GM18867 (cell line): Measurements from ENCODE around the gene DNAJC12.
"Not testable (repeated sequence)": the region's sequence is repeated elsewhere in the genome, so short reads cannot be mapped to it uniquely, and the experiment has no call there.

ENCODE experiments used
- ATAC-seq: cut with Tn5 transposase; IDR thresholded peaks from one replicate; pipeline ENCODE4 v1.9.1; 2021; ENCODE audit warnings: mild to moderate bottlenecking, moderate library complexity; ENCODE audit not compliant: unreplicated experiment

The DNAJC12 gene

DNA sequence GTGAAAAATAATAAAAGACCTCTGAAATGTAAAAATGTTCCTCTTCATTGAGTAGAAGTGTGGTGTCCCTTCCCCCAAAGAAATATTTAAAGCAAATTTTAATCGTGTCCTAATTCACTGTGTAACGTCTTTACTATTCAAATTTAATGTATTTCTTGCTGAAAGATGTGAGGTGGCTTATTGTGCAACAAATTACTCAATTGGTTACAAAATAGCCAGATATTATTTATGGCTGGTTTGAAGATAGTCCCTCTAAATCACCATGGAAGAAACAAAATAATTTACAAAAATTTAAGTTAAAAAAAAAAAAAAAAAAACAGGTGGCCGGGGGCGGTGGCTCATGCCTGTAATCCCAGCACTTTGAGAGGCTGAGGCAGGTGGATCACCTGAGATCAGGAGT, 43.7 kb downstream of the DNAJC12 start:
- ATAC-seq: no peak

GRCh38 chr10:67793313-67793712, 44.7 kb downstream of the DNAJC12 start:
- no peak for ATAC-seq

DNA sequence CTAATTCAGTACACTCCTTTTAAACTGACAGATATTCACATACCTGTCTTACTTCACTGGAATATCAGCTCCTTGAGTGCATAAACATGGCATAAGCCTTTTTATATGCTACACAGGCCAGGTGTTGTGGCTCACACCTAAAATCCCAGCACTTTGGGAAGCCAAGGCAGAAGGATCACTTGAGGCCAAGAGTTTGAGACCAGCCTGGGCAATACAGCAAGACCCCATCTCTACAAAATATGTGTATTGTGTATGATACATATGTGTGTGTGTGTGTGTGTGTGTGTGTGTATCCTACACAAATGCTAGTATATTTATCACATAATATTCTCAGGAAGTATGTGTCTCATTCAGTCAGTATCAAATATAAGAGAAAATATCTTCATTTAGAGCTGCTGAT, 45.3 kb downstream of the DNAJC12 start:
- no peak for ATAC-seq

- peak; percentile 44 for ATAC-seq
Measured at GRCh38 chr10:67790534-67791408, 47.2 kb downstream of the DNAJC12 start.

DNA sequence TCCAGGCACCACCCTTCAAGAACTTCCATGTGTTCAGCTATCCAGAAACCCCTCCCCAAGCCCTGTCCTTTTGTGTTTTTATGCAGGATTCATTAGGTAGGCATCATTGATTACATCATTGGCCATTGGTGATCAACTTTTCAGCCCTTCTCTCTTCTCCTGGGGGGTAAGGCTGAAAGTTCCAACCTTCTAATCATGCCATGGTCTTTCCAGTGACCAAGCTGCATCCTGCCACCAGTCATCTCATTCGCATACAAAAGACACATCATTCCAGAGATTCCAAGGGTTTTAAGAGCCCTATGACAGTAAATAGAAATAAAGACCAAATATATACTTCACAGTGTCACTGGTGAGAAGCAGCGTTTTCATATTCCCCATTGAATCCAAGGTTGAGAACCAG, 48.2 kb downstream of the DNAJC12 start:
- ATAC-seq: no peak

DNA sequence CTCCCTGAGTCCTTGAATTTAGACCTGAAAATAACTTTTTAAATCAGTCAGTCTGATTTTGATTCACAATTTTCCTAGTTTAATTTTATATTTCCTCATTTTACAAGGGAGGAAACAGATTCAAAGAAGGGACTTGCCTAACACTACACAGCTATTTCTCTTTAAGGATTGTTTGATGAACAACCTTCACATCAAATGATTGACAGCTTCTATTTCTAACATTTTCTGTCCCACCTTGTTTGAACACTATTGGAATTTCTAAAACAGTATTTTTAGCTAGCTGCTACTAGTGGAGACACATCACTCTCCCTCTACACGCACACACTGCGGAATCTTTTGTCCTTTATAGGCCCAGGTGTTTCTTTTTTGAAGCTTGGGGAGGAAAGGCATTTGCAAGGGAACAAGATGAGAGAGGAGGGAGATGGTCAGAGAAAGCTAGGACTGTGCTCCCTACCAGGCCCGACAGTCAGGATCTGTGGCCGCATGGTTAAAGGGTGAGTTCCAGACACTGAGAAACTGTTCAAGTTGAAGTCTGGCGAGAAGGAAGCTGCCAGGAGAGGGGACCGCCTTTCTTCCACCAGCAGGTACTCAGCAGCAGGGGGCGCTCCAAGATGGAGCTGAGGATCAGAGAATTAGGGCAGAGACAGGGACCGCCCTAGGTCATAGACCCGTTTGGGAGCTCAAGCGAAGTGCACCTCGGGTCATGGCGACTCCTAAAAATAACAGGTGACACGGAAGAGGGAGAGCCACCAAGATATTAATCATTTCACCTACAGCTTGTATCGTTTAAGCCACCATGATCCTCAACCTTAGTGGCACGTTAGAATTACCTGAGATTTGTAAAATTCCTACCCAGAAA, 49.7 kb downstream of the DNAJC12 start:
- ATAC-seq: peak; percentile 71

- ATAC-seq: no peak
Measured at GRCh38 chr10:67785098-67785497, 52.9 kb downstream of the DNAJC12 start.

GRCh38 chr10:67784474-67784873, 53.5 kb downstream of the DNAJC12 start:
- ATAC-seq: no peak

DNA sequence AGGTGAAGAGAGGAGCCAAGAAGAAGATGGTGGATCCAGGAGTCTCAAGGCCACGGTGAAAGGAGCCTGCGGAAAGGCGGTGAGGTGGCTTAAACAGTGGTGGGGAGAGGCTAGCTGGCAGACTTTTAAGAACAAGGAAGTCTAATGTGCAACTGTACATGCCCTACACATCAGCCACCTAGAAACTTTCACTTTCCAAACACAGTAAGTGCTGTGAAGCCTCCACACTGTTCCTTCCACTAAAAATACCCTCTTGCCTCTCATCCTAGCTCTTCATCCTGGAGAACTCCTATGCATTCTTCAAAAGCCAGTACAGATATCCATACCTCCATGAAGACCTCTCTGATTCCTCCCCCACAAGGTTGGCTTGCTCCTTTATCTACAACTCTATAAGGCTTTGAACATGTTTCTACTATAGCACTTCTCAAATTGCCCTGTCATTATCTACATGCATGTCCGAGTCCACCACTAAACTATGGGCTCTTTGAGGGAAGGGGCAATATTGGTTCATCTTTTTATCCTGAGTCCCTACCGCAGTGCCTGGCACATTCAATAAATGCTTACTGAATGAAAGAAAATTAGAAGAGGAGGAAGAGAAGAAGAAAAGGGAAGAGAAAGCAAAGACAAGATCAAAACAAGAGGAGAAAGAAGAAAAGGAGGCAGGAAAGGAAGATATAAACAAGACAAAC, 54.2 kb downstream of the DNAJC12 start:
- ATAC-seq: peak; percentile 43

DNA sequence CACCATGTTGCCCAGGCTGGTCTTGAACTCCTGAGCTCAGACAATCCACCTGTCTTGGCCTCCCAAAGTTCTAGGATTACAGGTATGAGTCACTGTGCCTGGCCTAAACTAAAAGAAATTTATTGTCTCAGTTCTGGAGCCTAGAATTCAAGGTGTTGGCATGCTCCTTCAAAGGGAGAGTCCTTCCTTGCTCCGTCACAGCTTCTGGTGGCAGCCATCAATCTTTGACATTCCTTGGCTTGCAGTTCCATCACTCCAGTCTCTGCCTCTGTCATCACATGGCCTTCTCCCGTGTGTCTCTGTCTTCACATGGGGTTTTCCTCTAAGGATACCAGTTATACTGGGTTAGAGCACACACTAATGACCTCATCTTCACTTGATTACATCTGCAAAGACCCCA, 55.5 kb downstream of the DNAJC12 start:
- no peak for ATAC-seq

DNA sequence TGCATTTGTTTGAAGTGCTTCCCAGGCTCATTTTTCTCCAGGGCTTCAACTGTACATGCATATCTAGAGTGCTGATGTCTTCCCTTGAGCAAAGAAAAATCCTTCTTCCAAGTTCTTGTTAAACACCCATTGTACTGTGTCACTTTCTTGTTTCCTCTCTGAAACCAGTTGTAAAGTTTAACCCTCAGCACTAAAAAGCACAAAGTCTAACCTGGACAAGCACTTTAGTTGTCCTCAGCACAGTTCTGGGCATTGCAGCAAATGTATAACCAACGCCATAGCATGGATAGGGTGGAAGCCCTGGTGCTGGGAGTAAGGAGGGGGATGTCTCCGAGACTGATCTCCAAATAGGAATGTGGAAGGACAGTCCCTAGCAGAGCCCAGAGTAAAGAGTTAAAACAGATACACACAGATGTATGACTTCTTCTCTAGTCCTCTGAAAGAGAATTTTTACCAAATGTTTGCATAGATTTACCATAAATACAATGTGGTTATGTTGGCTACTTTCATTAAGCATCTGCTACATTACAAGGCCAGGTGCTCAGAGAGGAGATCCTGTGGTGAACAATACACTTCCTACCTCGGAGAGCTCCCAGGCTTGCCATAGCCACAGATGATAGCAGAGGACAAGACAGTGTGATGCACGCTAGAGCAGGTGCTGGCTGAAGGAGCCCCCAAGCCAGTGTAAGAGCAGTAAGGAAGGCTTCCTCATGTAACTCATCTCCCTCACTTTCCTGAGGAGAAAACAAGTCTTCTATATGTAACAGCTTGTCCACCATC, 57.0 kb downstream of the DNAJC12 start:
- ATAC-seq: peak; percentile 90

DNA sequence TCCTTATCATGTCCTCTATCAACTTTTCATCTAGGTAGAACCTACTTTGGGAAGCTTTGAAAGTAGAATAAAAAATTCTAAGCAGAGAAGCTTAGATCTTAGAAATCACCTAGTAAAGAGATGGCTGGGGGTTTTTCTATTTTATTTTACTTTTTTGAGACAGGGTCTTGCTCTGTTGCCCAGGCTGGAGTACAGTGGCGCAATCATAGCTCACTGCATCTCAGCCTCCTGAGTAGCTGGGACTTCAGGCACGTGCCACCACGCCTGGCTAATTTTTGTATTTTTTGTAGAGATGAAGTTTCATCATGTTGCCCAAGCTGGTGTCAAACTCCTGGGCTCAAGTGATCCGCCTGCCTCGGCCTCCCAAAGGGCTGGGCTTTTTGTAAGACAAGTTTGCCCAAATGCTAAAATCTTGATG, 57.8 kb downstream of the DNAJC12 start:
- ATAC-seq: not testable (repeated sequence)

GRCh38 chr10:67779465-67780203, 58.4 kb downstream of the DNAJC12 start:
- ATAC-seq: peak; percentile 33

DNA sequence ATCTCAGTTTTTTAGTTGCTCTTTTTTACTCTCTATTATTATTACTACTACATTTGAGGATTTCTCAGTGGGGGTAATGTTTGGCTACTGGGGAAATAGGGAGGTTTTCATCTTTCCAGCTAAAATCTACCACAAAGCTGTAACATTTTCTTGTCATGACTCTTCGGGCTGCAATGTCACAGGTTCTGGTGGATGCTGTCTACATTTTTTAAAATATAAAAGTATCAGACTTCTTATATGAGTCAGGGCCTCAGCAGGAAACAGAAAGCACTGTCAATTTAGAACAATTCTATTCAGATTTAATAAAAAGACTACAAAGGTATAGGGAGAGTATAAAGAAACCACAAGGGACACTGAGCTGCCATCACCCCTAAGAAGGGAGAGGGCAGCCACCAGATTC, 61.6 kb downstream of the DNAJC12 start:
- no peak for ATAC-seq

- ATAC-seq: no peak
Measured at GRCh38 chr10:67775279-67775678, 62.7 kb downstream of the DNAJC12 start.

GRCh38 chr10:67772894-67773511, 65.0 kb downstream of the DNAJC12 start:
- ATAC-seq: peak; percentile 95

- no peak for ATAC-seq
Measured at GRCh38 chr10:67772151-67772550, 65.8 kb downstream of the DNAJC12 start.

DNA sequence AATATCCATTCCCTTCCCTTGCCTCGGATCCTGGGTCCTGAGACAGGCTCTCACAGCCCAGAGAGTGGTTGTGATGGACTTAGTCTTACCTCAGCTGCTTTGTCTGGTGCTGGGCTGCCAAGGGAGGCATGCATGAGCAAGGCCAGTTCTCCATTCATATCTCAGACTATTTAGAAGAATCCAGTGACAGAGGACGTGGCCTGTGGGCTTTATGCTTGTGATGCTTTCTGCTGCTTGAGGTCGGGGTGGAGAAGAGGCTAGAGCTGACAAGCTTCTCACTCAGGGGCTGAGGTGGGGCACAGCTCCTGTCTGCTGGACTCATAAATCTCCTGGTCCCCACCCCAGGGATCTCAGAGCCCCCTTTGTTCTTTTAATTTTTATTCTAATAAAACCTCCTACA, 66.8 kb downstream of the DNAJC12 start:
- no peak for ATAC-seq

DNA sequence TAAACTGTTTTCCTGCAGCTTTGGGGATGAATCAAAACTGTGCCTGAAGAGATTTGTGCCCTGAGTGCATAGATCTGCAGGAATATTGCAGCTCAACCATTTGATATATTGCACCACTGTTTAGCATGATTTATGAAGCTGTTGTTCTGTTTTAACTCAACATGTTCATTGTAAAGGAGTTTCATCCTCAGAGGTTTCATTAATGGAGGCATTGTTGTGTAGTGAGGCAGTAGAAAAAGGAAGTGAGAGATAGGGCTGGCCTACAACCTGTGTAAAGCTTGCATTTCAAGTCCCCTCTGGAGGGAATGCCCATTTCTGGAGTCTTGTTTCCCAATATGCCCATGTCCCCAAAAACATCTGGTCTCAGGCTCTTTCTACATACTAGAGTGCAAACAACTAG, 67.5 kb downstream of the DNAJC12 start:
- peak; percentile 71 for ATAC-seq
